ENCODE results near the gene COL6A6.

DNA sequence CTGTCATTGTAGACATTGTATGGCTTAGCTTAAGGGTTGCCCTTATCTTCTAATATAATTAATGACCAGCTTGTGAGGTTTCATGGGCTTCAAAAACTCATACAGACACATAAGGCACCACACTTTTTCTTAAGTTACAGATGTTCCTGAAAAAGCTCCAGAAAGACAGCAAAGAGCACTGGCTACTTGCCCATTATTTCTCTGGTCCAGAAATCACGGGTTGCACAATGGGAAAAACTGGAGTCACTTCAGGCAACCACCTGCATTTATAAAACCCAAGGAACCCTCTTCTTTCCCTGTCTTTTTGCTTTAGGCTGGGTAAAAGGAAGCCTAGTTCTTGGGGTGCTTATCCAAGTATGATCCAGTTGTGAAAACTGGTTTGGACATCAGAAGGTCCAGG, 2.3 kb upstream of the COL6A6 start:
- TF ChIP-seq, protein P1, sequence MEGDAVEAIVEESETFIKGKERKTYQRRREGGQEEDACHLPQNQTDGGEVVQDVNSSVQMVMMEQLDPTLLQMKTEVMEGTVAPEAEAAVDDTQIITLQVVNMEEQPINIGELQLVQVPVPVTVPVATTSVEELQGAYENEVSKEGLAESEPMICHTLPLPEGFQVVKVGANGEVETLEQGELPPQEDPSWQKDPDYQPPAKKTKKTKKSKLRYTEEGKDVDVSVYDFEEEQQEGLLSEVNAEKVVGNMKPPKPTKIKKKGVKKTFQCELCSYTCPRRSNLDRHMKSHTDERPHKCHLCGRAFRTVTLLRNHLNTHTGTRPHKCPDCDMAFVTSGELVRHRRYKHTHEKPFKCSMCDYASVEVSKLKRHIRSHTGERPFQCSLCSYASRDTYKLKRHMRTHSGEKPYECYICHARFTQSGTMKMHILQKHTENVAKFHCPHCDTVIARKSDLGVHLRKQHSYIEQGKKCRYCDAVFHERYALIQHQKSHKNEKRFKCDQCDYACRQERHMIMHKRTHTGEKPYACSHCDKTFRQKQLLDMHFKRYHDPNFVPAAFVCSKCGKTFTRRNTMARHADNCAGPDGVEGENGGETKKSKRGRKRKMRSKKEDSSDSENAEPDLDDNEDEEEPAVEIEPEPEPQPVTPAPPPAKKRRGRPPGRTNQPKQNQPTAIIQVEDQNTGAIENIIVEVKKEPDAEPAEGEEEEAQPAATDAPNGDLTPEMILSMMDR (IDR thresholded peaks at IDR 0.05): no peak
- no peak for TF ChIP-seq POLR2AphosphoS5 (IDR thresholded peaks at IDR 0.05)

Measured in sigmoid colon (tissue), 4 donors.